Myocyte (in vitro differentiated cells): ENCODE measurements around the gene SMARCA4. TPM values are rescaled to one million over a fixed set of nuclear protein-coding genes. Genes with fewer than 3 reads are reported as not detected.

Source experiments
- DNase-seq: peaks from one replicate; pipeline ENCODE4 v3.0.0-alpha.2; 2012; ENCODE audit warnings: low read depth
- total RNA-seq: library from RNA; depleted of rRNA; stranded (reverse); fragments of >200 nt; gene quantifications from 2 replicates; pipeline ENCODE4 v1.2.3, GENCODE V29; 2014

The SMARCA4 gene
- total RNA-seq, 1 donor from 2014 or later = 80.2 TPM

- no peak for DNase-seq
Measured at GRCh38 chr19:11010041-11010440, 49.2 kb downstream of the SMARCA4 start.

GRCh38 chr19:11012507-11012906, 51.7 kb downstream of the SMARCA4 start:
- DNase-seq = no peak

GRCh38 chr19:11013771-11014170, 52.9 kb downstream of the SMARCA4 start:
- DNase-seq = no peak

- DNase-seq = no peak
Measured at GRCh38 chr19:11014403-11014911, 53.6 kb downstream of the SMARCA4 start.

GRCh38 chr19:11016631-11017030, 55.8 kb downstream of the SMARCA4 start:
- DNase-seq = no peak

GRCh38 chr19:11017275-11018035, 56.6 kb downstream of the SMARCA4 start:
- DNase-seq = no peak

GRCh38 chr19:11018179-11018578, 57.3 kb downstream of the SMARCA4 start:
- no peak for DNase-seq

GRCh38 chr19:11018763-11019162, 57.9 kb downstream of the SMARCA4 start:
- no peak for DNase-seq

- no peak for DNase-seq
Measured at GRCh38 chr19:11019262-11019661, 58.4 kb downstream of the SMARCA4 start.

- peak; percentile 7 for DNase-seq
Measured at GRCh38 chr19:11019824-11020223, 59.0 kb downstream of the SMARCA4 start.

GRCh38 chr19:11020423-11020822, 59.6 kb downstream of the SMARCA4 start:
- DNase-seq = no peak

- no peak for DNase-seq
Measured at GRCh38 chr19:11020982-11021759, 60.3 kb downstream of the SMARCA4 start.

GRCh38 chr19:11021760-11022144, 60.9 kb downstream of the SMARCA4 start:
- no peak for DNase-seq

- DNase-seq = no peak
Measured at GRCh38 chr19:11023016-11023415, 62.2 kb downstream of the SMARCA4 start.

GRCh38 chr19:11023710-11024109, 62.9 kb downstream of the SMARCA4 start:
- no peak for DNase-seq

- peak; percentile 50 for DNase-seq
Measured at GRCh38 chr19:11024259-11024658, 63.4 kb downstream of the SMARCA4 start.

GRCh38 chr19:11025006-11025405, 64.2 kb downstream of the SMARCA4 start:
- DNase-seq = no peak

GRCh38 chr19:11025445-11025844, 64.6 kb downstream of the SMARCA4 start:
- DNase-seq = no peak

- DNase-seq = no peak
Measured at GRCh38 chr19:11025997-11026396, 65.2 kb downstream of the SMARCA4 start.

GRCh38 chr19:11027381-11027780, 66.6 kb downstream of the SMARCA4 start:
- no peak for DNase-seq

GRCh38 chr19:11028146-11028545, 67.3 kb downstream of the SMARCA4 start:
- no peak for DNase-seq

GRCh38 chr19:11031421-11032070, 70.7 kb downstream of the SMARCA4 start:
- DNase-seq = no peak
